Kidney (tissue), 14 donors: ENCODE measurements around the gene KCNRG. TPM values are rescaled to one million over a fixed set of nuclear protein-coding genes. Genes with fewer than 3 reads are reported as not detected.

Experiments
- DNase-seq, 5 donors: peaks; one replicate each; pipeline ENCODE4 v3.0.0-alpha.2; 2013 to 2020
- FAIRE-seq: peaks from 2 replicates; lab custom pipeline; 2012; peaks lifted over from hg19 to GRCh38; lab: Jason Lieb, UNC
- H3K27ac ChIP-seq, 2 donors: one replicate each; pipeline ENCODE4 v1.7.0; 2013; ENCODE audit warnings: low read depth in 2 of 2, low read length in 2 of 2, inconsistent platforms in 1 of 2
- H3K27me3 ChIP-seq: one replicate; pipeline ENCODE4 v1.7.1; 2013; ENCODE audit warnings: low read length, inconsistent platforms; ENCODE audit not compliant: control insufficient read depth, insufficient read depth
- H3K36me3 ChIP-seq, 3 donors: one replicate each; pipeline versions ENCODE4 v1.7.0 to v1.7.1; 2013; ENCODE audit warnings: low read length in 3 of 3, control low read depth in 1 of 3, inconsistent platforms in 1 of 3; ENCODE audit not compliant: insufficient read depth in 3 of 3, control insufficient read depth in 2 of 3
- H3K4me1 ChIP-seq, 3 donors: one replicate each; pipeline versions ENCODE4 v1.7.0 to v1.7.1; 2013; ENCODE audit warnings: low read length in 3 of 3, inconsistent platforms in 1 of 3, low read depth in 1 of 3; ENCODE audit not compliant: control insufficient read depth in 2 of 3, insufficient read depth in 2 of 3
- H3K4me3 ChIP-seq, 3 donors: one replicate each; pipeline versions ENCODE4 v1.7.0 to v1.8.1; 2013; ENCODE audit warnings: low read length in 3 of 3, control low read depth in 1 of 3, inconsistent platforms in 1 of 3
- H3K9ac ChIP-seq, 3 donors: one replicate each; pipeline versions ENCODE4 v1.7.0 to v1.7.1; 2013; ENCODE audit warnings: low read length in 3 of 3, control low read depth in 1 of 3, inconsistent platforms in 1 of 3
- H3K9me3 ChIP-seq, 3 donors: one replicate each; pipeline versions ENCODE4 v1.7.0 to v1.7.1; 2013; ENCODE audit warnings: low read length in 3 of 3, control low read depth in 1 of 3, inconsistent platforms in 1 of 3; ENCODE audit not compliant: control insufficient read depth in 2 of 3, insufficient read depth in 1 of 3
- intact Hi-C: fragments of 100-400 bp; cut with DNase I; formaldehyde crosslinking; loops from one replicate; pipeline ENCODE4 v1.11.1; 2022
- polyA plus RNA-seq: library from polyadenylated mRNA; stranded (reverse); fragments of 350-450 nt; fragmentation: Illumina TruSeq; extraction: RNeasy Lipid Tissue Mini Kit (QIAGEN cat#74804); gene quantifications from one replicate; pipeline ENCODE4 v1.2.3, GENCODE V29; 2014; ENCODE audit warnings: low read depth, low replicate concordance; ENCODE audit not compliant: insufficient read depth
- total RNA-seq: library from RNA; stranded (reverse); fragmentation: NEBNext Ultra II Directional; extraction: Animal tissue kit (Norgen Biotek cat#: 25700); gene quantifications from one replicate; pipeline ENCODE4 v1.2.1, GENCODE V29; 2021
- TF ChIP-seq, protein P1 (sequence below): IDR thresholded peaks from 3 replicates; pipeline ENCODE4 v1.5.1; 2012; ENCODE audit warnings: mild to moderate bottlenecking, moderate library complexity, borderline replicate concordance; ENCODE audit not compliant: insufficient read depth; ENCODE audit errors: extremely low read depth
- donor health status: control.
- donor health status: control.
- donor health status: control.
- donor health status: control.
- donor health status: control.
- donor health status: DM: yes; HTN: yes; CAD: no.
- donor health status: Normal renal cell carcinoma (clear cell type).

Gene KCNRG
- total and polyA plus RNA-seq, 2 donors from 2014 or later, result 0.34 to 0.69 TPM

- no peaks in the 10 kb centered on the region for H3K36me3 ChIP-seq
- H3K4me3 ChIP-seq, result no peak overlapping the region
- H3K27ac ChIP-seq, result no peak overlapping the region
- no peak for DNase-seq
- H3K9me3 ChIP-seq, result no peaks in the 10 kb centered on the region
- TF ChIP-seq, protein P1, sequence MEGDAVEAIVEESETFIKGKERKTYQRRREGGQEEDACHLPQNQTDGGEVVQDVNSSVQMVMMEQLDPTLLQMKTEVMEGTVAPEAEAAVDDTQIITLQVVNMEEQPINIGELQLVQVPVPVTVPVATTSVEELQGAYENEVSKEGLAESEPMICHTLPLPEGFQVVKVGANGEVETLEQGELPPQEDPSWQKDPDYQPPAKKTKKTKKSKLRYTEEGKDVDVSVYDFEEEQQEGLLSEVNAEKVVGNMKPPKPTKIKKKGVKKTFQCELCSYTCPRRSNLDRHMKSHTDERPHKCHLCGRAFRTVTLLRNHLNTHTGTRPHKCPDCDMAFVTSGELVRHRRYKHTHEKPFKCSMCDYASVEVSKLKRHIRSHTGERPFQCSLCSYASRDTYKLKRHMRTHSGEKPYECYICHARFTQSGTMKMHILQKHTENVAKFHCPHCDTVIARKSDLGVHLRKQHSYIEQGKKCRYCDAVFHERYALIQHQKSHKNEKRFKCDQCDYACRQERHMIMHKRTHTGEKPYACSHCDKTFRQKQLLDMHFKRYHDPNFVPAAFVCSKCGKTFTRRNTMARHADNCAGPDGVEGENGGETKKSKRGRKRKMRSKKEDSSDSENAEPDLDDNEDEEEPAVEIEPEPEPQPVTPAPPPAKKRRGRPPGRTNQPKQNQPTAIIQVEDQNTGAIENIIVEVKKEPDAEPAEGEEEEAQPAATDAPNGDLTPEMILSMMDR, result no peak
- intact Hi-C loops, result no loop called here
- H3K9ac ChIP-seq, result no peak overlapping the region
- FAIRE-seq, result no peak
- no peaks in the 10 kb centered on the region for H3K27me3 ChIP-seq
- no peaks in the 10 kb centered on the region for H3K4me1 ChIP-seq
Observed at GRCh38 chr13:50038266-50038665, 23.0 kb downstream of the KCNRG start.

GRCh38 chr13:50052478-50052877 lies 37.2 kb downstream of the KCNRG start:
- intact Hi-C loops, result loop anchor here (10.0 kb wide), 1 partner anchor 48 kb away; no protein-coding TSS in a partner anchor
- Histone ChIP-seq H3K4me3 (no peak overlapping the region), H3K27ac (no peak overlapping the region), H3K9ac (no peak overlapping the region), H3K4me1 (no peaks in the 10 kb centered on the region), H3K27me3 (no peaks in the 10 kb centered on the region), H3K9me3 (no peaks in the 10 kb centered on the region), H3K36me3 (no peaks in the 10 kb centered on the region)
- FAIRE-seq (no peak), DNase-seq (no peak)
- TF ChIP-seq, protein P1, result no peak

DNA sequence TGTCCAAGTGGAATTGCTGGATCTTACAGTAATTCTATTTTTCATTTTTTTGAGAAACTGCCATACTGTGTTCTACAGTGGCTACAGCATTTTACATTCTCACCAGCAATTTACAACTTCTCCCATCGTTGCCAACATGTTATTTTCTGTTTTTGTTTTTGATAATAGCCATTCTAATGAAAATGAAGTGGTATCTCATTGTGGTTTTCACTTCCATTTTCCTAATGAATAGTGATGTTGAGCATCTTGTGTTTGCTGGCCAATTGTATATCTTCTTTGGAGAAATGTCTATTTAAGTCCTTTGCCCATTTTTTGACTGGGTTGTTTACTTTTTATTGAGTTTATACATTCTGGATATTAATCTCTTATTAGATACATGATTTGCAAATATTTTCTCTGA lies 38.6 kb downstream of the KCNRG start:
- TF ChIP-seq, protein P1, result no peak
- no peak for DNase-seq
- H3K9me3 ChIP-seq, result no peaks in the 10 kb centered on the region
- no peaks in the 10 kb centered on the region for H3K27me3 ChIP-seq
- H3K4me1 ChIP-seq, result no peaks in the 10 kb centered on the region
- no peak overlapping the region for H3K9ac ChIP-seq
- no peak overlapping the region for H3K4me3 ChIP-seq
- H3K36me3 ChIP-seq, result no peaks in the 10 kb centered on the region
- no peak for FAIRE-seq
- intact Hi-C loops, result loop anchor here (10.0 kb wide), 1 partner anchor 49 kb away; no protein-coding TSS in a partner anchor
- H3K27ac ChIP-seq, result no peak overlapping the region

GRCh38 chr13:50055454-50055853 lies 40.2 kb downstream of the KCNRG start:
- no peak overlapping the region for H3K27ac ChIP-seq
- DNase-seq, result no peak
- FAIRE-seq, result no peak
- H3K4me1 ChIP-seq, result no peaks in the 10 kb centered on the region
- intact Hi-C loops, result loop anchor here (10.0 kb wide), 1 partner anchor 51 kb away; no protein-coding TSS in a partner anchor
- TF ChIP-seq, protein P1, result no peak
- no peaks in the 10 kb centered on the region for H3K36me3 ChIP-seq
- no peaks in the 10 kb centered on the region for H3K27me3 ChIP-seq
- no peak overlapping the region for H3K4me3 ChIP-seq
- H3K9me3 ChIP-seq, result no peaks in the 10 kb centered on the region
- no peak overlapping the region for H3K9ac ChIP-seq
